Measurements from ENCODE around the gene PCDHGC3. TPM values are rescaled to one million over a fixed set of nuclear protein-coding genes. Genes with fewer than 3 reads are reported as not detected.
A peak's percentile ranks its signal among the peaks of the same experiment; 100 is the strongest.

PCDHGC3 gene
- total and polyA plus RNA-seq, 7 donors, result 5.1 to 47.8 (median 31.4) TPM

- Histone ChIP-seq H3K9me3 (no peaks in the 10 kb centered on the region), H3K27ac (peak overlapping the region; percentile 83 to 87 (median 86)), H3K4me3 (no peak overlapping the region), H3K4me1 (peaks cover 0 to 38% (median 37%) of the 10 kb centered on the region in 4 donors), H3K27me3 (no peaks in the 10 kb centered on the region), H3K36me3 (peaks cover 0 to 42% (median 10%) of the 10 kb centered on the region in 4 donors)
- no peak for DNase-seq
- intact Hi-C loops (cut with DNase I), result no loop called here
- TF ChIP-seq POLR2A (IDR thresholded peaks at IDR 0.05), result no peak
- no peak for TF ChIP-seq EP300 (IDR thresholded peaks at IDR 0.05)
- no peak for TF ChIP-seq CTCF (IDR thresholded peaks at IDR 0.05)
- TF ChIP-seq POLR2AphosphoS5 (IDR thresholded peaks at IDR 0.05), result no peak
- WGBS, 2 donors, result 88 to 93% methylated on average over 8 of the region's 8 CpGs
Measured at GRCh38 chr5:141506381-141507155, 30.8 kb downstream of the PCDHGC3 start.

DNA sequence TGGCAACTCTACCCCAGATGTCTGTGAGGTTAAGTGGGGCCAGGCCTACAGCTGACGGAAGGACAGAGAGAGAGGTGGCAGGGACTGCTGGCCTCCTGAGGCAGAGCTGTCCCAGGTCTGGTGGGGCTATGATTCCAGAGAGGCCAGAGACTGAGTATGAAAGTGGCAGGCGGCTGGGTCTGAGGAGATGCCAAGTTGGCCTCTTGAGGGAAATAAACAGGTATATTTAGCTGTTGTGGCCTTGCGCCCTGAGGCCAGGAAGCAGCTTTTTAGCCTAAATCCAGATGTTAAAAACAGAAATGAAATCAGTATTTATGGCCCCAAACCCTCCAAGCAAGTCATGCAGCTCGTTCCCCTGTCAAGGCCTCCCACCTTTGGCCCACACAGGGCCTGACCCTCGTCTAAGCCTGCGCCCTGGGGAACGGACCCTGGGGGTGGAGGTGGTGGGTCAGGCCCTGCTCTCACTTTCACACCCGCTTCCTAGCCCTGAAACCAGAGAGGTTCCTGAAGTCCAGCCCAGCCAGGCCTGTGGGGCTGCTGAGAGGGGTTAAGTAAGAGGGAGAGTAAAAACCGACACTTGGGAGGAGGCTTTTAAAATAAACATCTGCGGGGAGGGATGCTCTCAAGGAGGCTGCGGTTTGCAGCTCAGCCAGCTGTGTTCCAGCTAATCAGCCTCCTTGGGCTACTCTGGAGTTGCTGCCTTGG is 31.8 kb downstream of the PCDHGC3 start:
- no peaks in the 10 kb centered on the region for H3K27me3 ChIP-seq
- WGBS, 2 donors, result 50 to 76% methylated on average over 11 of the region's 11 CpGs
- H3K4me3 ChIP-seq, result peak overlapping the region in 2 of 4 donors; percentile 35 to 44
- H3K36me3 ChIP-seq, result peaks cover 0 to 43% (median 13%) of the 10 kb centered on the region in 4 donors
- no peaks in the 10 kb centered on the region for H3K9me3 ChIP-seq
- H3K4me1 ChIP-seq, result peaks cover 0 to 44% (median 42%) of the 10 kb centered on the region in 4 donors
- peak; percentile 87 for DNase-seq
- intact Hi-C loops (cut with DNase I), result loop anchor here (2.0 kb wide), 1 partner anchor 17 kb away; no protein-coding TSS in a partner anchor
- H3K27ac ChIP-seq, result peak overlapping the region; percentile 83 to 87 (median 86)
- TF ChIP-seq POLR2A (IDR thresholded peaks at IDR 0.05) (no peak), EP300 (IDR thresholded peaks at IDR 0.05) (no peak), CTCF (IDR thresholded peaks at IDR 0.05) (no peak), POLR2AphosphoS5 (IDR thresholded peaks at IDR 0.05) (peak in 3 of 4 donors; percentile 31 to 39 (median 36))

DNA sequence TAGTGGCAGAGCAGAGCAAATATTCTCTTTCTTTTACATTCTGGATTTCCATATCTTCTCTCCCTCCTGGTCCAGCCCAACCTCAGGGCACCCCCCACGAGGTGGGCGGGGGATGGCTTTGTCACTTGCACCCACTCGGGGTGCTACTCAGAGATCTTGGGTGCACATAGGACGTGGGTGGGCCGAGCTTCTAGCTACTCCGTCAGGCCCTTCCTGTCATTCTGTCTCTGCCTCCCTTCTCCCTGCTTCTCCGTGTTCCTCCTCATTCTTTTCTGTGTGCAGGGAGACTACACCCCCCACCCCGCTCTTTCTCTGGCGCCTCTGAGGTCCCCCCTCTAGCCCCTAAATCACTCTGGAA is 32.7 kb downstream of the PCDHGC3 start:
- Histone ChIP-seq H3K27ac (peak overlapping the region; percentile 83 to 87 (median 86)), H3K9me3 (no peaks in the 10 kb centered on the region), H3K36me3 (peaks cover 0 to 36% (median 13%) of the 10 kb centered on the region in 4 donors), H3K4me1 (peaks cover 0 to 52% (median 43%) of the 10 kb centered on the region in 4 donors), H3K4me3 (peak overlapping the region; percentile 12 to 44 (median 34)), H3K27me3 (no peaks in the 10 kb centered on the region)
- 58 to 80% methylated on average over 9 of the region's 9 CpGs for WGBS, 2 donors
- no peak for TF ChIP-seq EP300 (IDR thresholded peaks at IDR 0.05)
- TF ChIP-seq POLR2A (IDR thresholded peaks at IDR 0.05), result no peak
- intact Hi-C loops (cut with DNase I), result loop anchor here (2.0 kb wide), 1 partner anchor 16 kb away; no protein-coding TSS in a partner anchor
- no peak for DNase-seq

- DNase-seq, result peak; percentile 90
- TF ChIP-seq POLR2A (IDR thresholded peaks at IDR 0.05), result peak; percentile 19 to 24
- TF ChIP-seq CTCF (IDR thresholded peaks at IDR 0.05), result no peak
- no peak for TF ChIP-seq EP300 (IDR thresholded peaks at IDR 0.05)
- peak; percentile 67 to 74 (median 70) for TF ChIP-seq POLR2AphosphoS5 (IDR thresholded peaks at IDR 0.05)
- peak overlapping the region; percentile 83 to 87 (median 86) for H3K27ac ChIP-seq
- H3K27me3 ChIP-seq, result no peaks in the 10 kb centered on the region
- peaks cover 0 to 36% (median 13%) of the 10 kb centered on the region in 4 donors for H3K36me3 ChIP-seq
- peak overlapping the region; percentile 12 to 44 (median 34) for H3K4me3 ChIP-seq
- peaks cover 0 to 55% (median 45%) of the 10 kb centered on the region in 4 donors for H3K4me1 ChIP-seq
- intact Hi-C loops (cut with DNase I), result loop anchor here (2.0 kb wide), 1 partner anchor 16 kb away; no protein-coding TSS in a partner anchor
- 43 to 78% methylated on average over 23 of the region's 23 CpGs for WGBS, 2 donors
- no peaks in the 10 kb centered on the region for H3K9me3 ChIP-seq
Measured at GRCh38 chr5:141508798-141509611, 33.2 kb downstream of the PCDHGC3 start.

Measured in sigmoid colon (tissue), 7 donors.